GM18517 (cell line): ENCODE data around the gene ZC3H18.
"Not testable (repeated sequence)": the region's sequence is repeated elsewhere in the genome, so short reads cannot be mapped to it uniquely, and the experiment has no call there.

Experiments
- ATAC-seq: cut with Tn5 transposase; IDR thresholded peaks from one replicate; pipeline ENCODE4 v1.9.1; 2021; ENCODE audit warnings: mild to moderate bottlenecking, moderate library complexity; ENCODE audit not compliant: unreplicated experiment

ZC3H18 gene

GRCh38 chr16:88600539-88600896 is 30.3 kb downstream of the ZC3H18 start:
- no peak for ATAC-seq

GRCh38 chr16:88601313-88602036 is 31.3 kb downstream of the ZC3H18 start:
- ATAC-seq, result no peak

GRCh38 chr16:88602091-88602490 is 31.9 kb downstream of the ZC3H18 start:
- no peak for ATAC-seq

- ATAC-seq, result no peak
Measured at GRCh38 chr16:88605186-88606147, 35.3 kb downstream of the ZC3H18 start.

- ATAC-seq, result no peak
Measured at GRCh38 chr16:88606148-88606757, 36.0 kb downstream of the ZC3H18 start.

GRCh38 chr16:88608076-88608475 is 37.9 kb downstream of the ZC3H18 start:
- no peak for ATAC-seq

GRCh38 chr16:88609426-88609825 is 39.2 kb downstream of the ZC3H18 start:
- not testable (repeated sequence) for ATAC-seq

- ATAC-seq, result no peak
Measured at GRCh38 chr16:88610080-88610479, 39.9 kb downstream of the ZC3H18 start.

- ATAC-seq, result no peak
Measured at GRCh38 chr16:88610909-88611812, 41.0 kb downstream of the ZC3H18 start.

GRCh38 chr16:88613293-88613692 is 43.1 kb downstream of the ZC3H18 start:
- no peak for ATAC-seq

- ATAC-seq, result no peak
Measured at GRCh38 chr16:88613911-88614817, 44.0 kb downstream of the ZC3H18 start.

- no peak for ATAC-seq
Measured at GRCh38 chr16:88614818-88615580, 44.8 kb downstream of the ZC3H18 start.

- ATAC-seq, result no peak
Measured at GRCh38 chr16:88616320-88616719, 46.1 kb downstream of the ZC3H18 start.

- ATAC-seq, result no peak
Measured at GRCh38 chr16:88616736-88617135, 46.5 kb downstream of the ZC3H18 start.

GRCh38 chr16:88617268-88618031 is 47.2 kb downstream of the ZC3H18 start:
- no peak for ATAC-seq

GRCh38 chr16:88618182-88618955 is 48.2 kb downstream of the ZC3H18 start:
- ATAC-seq, result no peak

GRCh38 chr16:88618956-88619667 is 48.9 kb downstream of the ZC3H18 start:
- no peak for ATAC-seq
